ENCODE results near the gene PLPP4.

The PLPP4 gene

GRCh38 chr10:120601999-120602398, 145.0 kb downstream of the PLPP4 start:
- DNase-seq (ENCODE audit: insufficient read length, low spot score) (no peak), FAIRE-seq (no peak)

DNA sequence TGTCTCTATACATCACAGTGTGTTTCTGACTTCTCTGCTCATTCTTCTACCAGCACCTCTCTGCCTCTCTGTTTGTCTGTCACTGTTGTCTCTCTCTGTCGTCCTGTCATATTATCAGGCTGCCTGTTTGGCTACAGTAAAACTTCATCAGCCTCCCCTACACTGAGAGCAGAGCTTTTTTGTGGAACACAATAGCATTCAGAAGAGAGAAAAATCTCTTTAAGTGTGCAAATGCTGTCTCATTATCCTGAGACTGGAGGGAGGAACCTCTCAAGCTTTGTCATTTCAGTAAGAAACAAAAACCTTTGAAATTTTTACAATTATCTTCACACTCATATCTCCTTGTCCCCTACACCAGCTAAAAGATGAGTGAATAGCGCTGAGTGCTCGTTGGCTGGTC, 148.4 kb downstream of the PLPP4 start:
- no peak for FAIRE-seq
- DNase-seq (ENCODE audit: insufficient read length, low spot score) = no peak

DNA sequence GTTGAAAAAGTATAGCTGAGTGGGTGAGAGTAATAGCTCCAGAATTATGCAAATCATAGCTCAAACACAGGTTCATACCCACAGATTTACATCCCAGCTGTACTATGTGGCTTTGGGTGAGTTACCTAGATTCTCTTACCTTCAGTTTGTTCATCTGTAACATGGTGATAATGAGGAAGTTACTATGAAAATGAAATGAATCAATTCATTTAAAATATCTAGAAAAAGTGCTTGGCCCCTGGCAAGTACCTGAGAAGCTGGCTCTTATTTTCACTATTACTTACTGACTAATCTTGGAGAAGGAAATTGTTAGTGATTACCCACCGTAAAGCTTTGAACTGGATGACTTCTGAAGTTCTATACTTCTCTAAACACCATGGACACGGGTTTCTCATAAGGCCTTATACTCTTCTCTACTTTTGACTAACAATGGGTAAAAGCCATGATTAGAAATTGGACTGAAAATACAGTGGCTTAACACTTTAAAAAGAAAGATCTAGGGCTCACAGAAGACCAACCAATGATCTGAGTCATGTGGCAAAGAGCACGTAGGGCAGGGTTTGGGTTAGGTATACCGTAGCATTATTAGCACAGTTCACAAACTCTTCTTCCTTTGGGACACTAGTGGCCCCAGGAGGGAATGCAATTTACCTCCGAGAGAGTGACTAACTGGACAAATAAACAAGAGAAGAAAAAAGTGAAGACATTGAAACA, 149.2 kb downstream of the PLPP4 start:
- FAIRE-seq (peak; percentile 88), DNase-seq (ENCODE audit: insufficient read length, low spot score) (no peak)

GRCh38 chr10:120607016-120607709, 150.1 kb downstream of the PLPP4 start:
- FAIRE-seq (no peak), DNase-seq (ENCODE audit: insufficient read length, low spot score) (no peak)

- no peak for DNase-seq (ENCODE audit: insufficient read length, low spot score)
- peak; percentile 64 for FAIRE-seq
These were observed 151.0 kb downstream of the PLPP4 start for GRCh38 chr10:120607710-120608703.

DNA sequence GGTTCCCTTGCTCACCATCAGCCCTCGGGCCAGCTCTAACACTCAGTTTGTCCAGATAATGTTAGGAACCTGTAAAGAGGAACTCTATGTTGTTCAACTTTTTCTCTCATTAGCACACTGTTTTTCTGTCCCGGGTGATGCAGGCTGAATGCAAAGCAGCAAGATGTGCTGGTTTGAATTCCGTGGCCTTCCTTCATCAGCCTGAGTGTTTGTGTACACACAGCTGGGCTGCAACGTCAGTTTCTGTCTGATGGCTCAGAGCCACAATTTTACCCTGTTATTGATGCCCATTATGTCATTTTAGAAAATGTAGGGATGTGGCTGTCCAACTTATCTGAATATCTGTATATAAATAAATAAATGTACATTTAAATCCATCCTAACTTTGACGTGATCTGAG, 152.0 kb downstream of the PLPP4 start:
- FAIRE-seq (no peak), DNase-seq (ENCODE audit: insufficient read length, low spot score) (no peak)

DNA sequence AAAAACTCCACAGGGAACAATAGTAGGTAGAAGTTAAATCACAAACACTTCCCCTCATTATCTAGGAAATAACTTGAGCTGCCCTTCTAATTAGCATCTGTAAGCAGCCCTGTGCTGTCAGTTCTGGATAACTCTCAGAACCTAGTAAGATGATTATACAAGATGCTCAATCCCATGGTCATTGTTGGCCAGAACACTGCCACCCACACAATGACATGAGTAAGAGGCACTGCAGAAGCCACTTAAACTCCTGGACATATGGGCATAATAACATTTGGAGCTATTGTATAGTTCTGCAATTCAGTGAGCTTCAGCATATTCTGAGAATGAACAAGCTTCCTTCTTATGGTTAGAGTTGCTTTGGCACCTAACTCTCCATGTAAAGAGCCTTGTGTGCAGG, 153.8 kb downstream of the PLPP4 start:
- no peak for DNase-seq (ENCODE audit: insufficient read length, low spot score)
- no peak for FAIRE-seq

DNA sequence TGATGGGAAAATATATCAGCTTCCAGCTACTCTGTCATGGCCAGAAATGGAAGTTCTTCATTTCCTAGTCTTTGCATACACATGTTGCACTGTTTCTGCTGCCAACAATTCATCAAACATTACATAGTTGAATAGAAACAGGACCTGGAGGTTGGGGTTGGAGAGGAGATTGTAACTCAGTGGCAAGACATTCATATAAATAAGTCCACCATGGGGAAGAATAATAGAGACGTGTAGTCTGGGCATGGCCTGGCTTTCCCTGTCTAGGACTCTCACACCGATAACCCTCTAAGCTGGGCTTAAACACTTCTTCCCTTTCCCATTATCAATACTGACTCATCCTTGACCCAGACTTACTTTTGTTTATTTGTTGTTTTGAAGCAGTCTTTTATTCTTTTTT, 155.7 kb downstream of the PLPP4 start:
- DNase-seq (ENCODE audit: insufficient read length, low spot score) (no peak), FAIRE-seq (no peak)

GRCh38 chr10:120613180-120613579, 156.2 kb downstream of the PLPP4 start:
- FAIRE-seq (no peak), DNase-seq (ENCODE audit: insufficient read length, low spot score) (no peak)

DNA sequence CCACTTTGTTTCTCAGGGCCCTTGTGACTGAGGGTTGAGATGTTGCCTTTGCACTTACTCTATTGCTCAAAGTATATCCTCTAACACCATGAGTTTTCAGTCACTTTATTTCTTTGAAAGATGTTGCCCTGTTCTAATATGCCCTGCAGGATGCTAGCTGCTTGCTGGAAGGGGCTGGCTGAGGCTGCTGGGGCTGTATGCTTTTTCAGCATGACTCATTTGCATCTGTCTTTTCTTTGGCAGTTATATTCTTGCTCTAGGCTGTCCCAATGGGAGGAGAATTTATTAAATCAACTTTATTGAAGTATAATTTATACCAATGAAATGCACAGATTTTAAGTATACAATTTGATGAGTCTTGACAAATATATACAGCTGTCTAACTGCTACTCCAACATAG, 157.7 kb downstream of the PLPP4 start:
- DNase-seq (ENCODE audit: insufficient read length, low spot score) (no peak), FAIRE-seq (no peak)

GRCh38 chr10:120616311-120616911, 159.4 kb downstream of the PLPP4 start:
- FAIRE-seq (no peak), DNase-seq (ENCODE audit: insufficient read length, low spot score) (no peak)

GRCh38 chr10:120628197-120628596, 171.2 kb downstream of the PLPP4 start:
- FAIRE-seq = no peak
- DNase-seq (ENCODE audit: insufficient read length, low spot score) = no peak

DNA sequence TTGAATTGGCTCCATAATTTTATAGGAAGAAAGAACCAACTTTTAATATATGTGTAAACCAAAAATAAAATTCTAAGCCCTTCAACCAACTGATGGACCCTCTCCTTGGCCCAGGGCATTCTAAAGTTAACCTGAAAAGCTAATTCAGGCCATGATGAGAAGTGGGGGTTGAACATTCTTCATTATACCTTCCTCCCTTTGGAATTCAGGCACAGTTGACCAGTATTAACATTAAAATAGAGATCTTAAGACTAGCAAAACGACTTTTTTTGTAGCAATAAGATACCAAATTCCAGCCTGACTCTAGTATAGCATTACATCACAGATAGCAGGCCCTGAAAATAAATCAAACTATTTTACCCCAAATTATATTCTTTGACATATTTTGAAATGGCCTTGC, 173.2 kb downstream of the PLPP4 start:
- DNase-seq (ENCODE audit: insufficient read length, low spot score) = no peak

DNA sequence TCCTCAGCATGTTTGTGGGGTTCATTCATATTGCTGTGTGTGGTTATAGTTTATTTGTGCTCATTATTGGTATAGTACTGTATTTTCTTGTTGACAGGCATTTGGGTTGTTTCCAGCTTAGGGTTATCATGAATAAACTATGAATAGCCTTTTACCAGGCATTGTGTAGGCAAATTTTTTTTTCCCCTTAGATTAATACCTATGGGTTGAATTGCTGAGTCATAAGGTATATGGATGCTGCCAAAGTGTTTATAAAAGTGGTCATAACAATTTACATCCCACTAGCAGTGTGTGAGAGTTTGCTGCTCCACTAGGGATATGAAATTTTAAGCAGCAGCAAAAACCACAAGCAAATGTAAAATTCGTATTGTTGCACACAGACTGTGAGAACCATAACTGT, 175.0 kb downstream of the PLPP4 start:
- FAIRE-seq (no peak), DNase-seq (ENCODE audit: insufficient read length, low spot score) (no peak)

More for the DNA sequence above, 173.2 kb downstream of the PLPP4 start:
- no peak for FAIRE-seq

DNA sequence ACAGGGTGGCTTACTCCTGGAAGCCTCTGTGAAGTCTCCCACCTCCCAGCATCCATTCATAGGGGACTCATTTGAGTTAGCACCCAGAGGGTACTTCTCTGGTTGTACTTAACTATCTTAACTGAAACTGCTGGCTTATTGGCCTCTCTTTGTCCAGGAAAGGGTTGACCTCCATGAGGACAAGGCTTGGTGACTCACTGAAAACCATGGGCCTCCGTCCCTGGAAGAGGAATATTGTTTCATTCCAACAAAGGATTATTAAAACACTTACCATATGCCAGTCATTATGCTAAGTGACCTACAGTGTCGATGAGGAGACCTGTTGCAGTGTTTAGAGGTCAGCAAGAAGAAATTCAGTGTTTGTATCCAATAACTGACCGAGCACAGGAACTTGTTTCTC, 175.9 kb downstream of the PLPP4 start:
- DNase-seq (ENCODE audit: insufficient read length, low spot score) (no peak), FAIRE-seq (no peak)

DNA sequence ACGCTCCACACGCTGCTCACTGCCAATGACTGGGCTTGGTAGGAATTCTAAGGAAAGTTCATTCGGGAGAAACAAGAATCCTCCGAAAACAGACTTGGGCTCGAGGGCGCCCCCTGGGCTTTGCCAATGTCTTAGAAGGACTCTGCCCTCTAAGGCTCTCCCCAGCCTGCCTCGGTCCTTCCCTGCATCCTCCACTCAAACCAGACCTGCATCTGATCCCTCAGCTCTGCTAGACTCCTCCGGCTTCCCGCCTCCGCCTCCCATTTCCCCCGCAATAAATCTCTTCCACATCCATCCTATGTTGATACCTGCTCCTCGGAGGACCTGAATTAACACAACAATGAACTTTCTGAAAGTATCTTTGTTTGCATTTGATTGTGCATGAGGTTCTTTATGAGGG, 177.6 kb downstream of the PLPP4 start:
- DNase-seq (ENCODE audit: insufficient read length, low spot score) (no peak), FAIRE-seq (no peak)

Measured in GM19239 (cell line).